ENCODE measurements around the gene MPRIP.
"Not testable (repeated sequence)": the region's sequence is repeated elsewhere in the genome, so short reads cannot be mapped to it uniquely, and the experiment has no call there.

The MPRIP gene

GRCh38 chr17:17134051-17134956 is 92.0 kb downstream of the MPRIP start:
- DNase-seq, result no peak

DNA sequence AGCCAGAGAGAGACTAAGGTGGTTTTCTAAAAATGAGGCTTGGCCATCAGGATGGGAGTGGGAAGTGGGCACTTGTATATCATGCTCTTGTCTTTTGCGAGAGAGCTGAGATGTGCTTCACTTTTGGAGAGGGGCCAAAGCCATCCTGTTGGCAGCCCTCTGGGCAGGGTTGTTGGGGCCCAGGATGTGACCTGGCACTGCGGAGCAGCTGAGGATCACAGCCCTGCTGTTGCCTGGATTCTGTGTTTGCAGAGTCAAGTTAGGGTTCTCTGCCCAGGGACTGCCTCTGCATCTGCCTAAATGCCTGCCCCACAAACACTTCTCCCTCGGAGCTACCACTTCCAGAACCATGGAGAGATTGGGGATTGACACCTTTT is 92.7 kb downstream of the MPRIP start:
- no peak for DNase-seq

DNA sequence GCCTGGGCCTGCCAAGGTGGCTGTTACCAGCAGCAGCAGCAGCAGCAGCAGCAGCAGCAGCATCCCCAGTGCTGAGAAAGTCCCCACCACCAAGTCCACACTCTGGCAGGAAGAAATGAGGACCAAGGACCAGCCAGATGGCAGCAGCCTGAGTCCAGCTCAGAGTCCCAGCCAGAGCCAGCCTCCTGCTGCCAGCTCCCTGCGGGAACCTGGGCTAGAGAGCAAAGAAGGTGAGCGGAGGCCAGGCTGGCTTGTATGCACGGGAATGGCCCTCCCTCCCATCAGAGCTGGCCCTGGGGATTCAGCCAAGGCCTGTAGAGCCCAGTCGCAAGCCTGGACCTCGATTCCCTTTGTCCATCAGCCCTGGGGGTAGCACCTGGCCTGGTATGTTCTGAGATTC is 94.0 kb downstream of the MPRIP start:
- DNase-seq, result not testable (repeated sequence)

DNA sequence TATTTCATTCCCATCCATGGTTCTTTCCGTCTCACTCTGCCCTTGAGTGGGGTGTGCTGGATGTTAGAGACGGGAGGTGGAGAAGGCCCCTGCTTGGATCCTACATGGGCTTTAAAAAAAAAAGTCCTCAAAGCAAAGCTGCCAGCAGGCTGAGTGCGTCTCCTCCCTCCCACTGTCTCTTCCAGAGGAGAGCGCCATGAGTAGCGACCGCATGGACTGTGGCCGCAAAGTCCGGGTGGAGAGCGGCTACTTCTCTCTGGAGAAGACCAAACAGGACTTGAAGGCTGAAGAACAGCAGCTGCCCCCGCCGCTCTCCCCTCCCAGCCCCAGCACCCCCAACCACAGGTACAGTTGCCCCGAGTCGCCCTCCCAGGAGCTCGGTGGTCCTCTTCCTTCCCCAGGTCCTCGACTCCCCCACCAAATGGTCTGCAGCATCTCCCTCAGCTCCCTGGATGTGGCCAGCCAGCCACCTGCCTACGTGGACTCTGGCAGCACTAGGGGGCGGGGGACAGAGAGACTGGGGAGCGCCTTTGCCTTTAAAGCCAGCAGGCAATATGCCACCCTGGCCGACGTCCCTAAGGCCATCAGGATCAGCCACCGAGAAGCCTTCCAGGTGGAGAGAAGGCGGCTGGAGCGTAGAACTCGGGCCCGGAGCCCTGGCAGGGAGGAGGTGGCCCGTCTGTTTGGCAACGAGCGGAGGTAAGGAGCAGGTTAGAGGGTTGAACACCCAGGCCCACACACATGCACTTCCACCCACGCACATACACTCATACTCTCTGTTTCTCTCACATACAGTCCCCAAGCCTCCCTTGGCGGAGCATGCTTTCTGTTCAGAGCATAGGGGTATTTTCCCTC is 95.7 kb downstream of the MPRIP start:
- DNase-seq, result no peak

DNA sequence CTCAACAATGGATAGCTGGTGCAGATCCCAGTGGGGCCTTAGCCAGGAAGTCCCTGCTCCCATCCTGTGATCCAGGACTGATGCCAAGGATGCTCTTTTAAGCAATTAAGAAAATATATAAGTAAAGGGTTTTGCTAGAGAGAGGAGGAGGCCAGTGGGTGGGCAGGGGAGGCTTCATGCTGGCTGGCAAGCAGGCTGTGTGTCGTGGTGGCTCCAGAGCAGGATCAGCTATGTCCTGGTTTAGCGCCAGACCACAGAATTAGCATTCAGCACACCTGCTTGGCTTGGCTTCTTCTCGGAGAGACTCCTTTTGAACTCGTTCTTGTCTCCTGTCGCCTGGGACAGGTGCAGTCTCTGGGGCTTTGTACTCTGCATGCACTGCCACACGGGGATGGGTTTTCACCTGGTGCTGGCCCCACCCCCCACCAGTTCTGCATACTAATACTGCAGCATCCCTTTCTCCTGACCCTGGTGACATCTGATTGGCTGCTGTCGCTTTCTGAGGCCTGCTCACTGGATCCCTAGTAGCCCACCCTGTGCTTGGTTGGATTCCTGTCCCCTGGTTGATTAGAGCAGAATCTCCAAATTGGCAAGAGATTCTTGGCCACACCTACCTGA is 97.8 kb downstream of the MPRIP start:
- DNase-seq, result no peak

- no peak for DNase-seq
These were observed 98.3 kb downstream of the MPRIP start for GRCh38 chr17:17140590-17140980.

GRCh38 chr17:17141279-17141678 is 99.0 kb downstream of the MPRIP start:
- no peak for DNase-seq

DNA sequence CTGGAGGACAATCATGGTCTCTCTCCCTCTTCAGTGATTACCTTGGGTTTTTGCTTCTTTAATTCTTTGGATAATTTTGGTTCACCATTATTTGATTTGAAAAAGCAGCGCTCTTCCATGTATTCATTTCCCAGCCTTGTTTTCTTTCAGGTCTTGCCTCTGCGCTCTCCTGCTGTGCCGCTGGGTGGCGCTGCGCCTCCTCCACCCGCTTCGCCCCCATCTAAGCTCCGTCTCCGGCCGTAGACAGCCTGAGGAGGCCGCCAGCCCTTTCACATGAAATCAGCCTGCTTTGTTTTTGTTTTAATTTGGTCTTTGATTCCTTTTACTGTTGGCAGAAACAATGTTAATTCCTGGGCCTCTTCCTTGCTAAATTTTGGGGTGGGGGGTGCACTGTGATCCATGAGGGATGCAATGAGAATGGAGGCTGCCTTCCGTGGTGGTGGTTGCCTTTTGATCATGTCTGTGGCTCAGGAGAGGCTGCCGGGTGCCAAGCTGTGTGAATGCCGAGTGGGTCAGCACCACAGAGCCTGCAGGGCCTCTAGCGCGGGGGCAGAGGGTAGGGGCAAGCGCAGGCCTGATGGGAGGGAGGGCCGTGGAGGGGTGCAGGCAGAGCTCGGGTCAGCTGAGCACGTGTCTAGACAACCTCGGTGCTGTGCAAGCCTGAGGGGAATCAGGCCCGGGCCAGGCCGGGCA is 99.7 kb downstream of the MPRIP start:
- peak; percentile 10 for DNase-seq

DNA sequence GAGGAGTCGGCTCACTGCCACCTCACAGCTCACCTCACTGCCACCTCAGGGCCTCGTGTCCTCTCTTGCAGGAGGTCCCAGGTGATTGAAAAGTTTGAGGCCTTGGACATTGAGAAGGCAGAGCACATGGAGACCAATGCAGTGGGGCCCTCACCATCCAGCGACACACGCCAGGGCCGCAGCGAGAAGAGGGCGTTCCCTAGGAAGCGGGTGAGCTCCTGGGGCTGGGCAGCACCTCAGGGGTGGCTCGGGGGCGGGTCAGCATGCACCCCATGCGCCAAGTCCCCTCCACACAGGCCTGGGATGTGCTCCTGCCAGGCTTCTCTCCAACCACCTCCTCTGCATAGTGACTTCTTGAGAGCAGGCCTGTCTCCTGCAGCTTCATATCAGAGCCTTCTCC is 100.3 kb downstream of the MPRIP start:
- DNase-seq, result no peak

- no peak for DNase-seq
These were observed 101.2 kb downstream of the MPRIP start for GRCh38 chr17:17143501-17143900.

- DNase-seq, result no peak
These were observed 101.8 kb downstream of the MPRIP start for GRCh38 chr17:17144061-17144460.

- no peak for DNase-seq
These were observed 102.8 kb downstream of the MPRIP start for GRCh38 chr17:17144916-17145665.

DNA sequence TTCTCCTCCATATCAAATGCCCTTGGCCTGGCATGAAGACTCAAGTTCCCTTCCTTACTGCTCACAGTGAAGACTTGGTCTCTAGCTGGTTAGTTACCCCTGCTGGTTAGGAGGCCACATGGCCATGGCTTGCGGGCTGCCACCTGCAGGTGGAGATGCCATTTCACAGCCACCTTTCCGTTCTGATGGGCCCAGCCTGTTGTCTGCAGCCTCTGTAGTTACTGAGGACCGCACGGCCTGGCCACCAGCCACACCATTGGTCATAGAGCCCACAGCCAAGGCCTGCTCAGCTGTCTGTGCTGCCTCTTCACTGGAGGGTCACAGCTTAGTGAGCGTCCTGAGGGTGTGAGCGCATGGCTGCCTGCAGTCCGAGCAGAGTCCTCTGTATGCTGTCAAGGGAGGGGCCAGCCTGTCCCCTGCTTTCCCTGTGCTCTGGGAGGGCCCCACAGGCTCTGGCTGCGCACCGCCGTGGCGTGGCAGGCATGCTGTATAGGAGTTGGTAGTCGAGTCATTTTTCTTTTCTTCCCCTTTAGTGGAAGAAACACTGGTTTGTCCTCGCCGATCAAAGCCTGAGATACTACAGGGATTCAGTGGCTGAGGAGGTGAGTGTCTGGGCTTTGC is 104.6 kb downstream of the MPRIP start:
- DNase-seq, result no peak

- DNase-seq, result no peak
These were observed 105.6 kb downstream of the MPRIP start for GRCh38 chr17:17147821-17148220.

DNA sequence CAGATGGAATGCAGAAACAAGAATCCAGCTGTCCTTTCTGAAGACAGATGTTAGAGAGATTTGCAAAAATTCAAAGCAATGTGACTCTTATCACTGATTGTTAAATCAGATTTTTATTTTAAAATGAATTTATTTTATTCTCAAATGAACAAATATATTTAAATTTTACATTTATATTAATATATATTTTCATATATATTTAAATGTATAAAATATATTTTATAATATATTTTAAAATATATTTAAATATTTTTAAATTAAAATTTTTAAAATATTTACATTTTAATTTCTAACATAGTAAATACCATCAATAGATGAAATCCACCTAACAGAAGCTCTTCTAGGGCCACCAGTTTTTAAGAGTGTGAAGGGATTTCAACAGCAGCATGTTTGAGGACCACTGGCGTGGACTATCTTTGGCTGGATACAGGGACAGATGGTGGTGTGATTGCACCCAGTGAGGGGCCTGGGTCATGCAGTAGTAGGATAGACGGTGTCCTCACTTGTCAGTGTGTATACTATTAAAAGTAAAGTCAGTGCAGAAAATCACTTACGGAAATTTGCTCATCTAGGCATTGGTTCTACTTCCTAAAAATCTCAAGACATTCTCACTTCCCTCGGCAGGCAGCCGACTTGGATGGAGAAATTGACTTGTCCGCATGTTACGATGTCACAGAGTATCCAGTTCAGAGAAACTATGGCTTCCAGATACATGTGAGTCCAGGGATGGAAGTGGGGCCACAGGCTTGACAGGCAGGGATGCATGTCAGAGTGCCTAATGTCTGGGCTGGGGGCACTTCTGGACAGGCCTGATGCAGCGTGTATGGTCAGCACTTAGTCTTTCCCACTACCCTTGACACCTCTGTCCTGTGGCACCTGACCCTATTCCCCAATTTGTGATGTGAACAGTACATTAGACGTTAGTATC is 107.5 kb downstream of the MPRIP start:
- no peak for DNase-seq

DNA sequence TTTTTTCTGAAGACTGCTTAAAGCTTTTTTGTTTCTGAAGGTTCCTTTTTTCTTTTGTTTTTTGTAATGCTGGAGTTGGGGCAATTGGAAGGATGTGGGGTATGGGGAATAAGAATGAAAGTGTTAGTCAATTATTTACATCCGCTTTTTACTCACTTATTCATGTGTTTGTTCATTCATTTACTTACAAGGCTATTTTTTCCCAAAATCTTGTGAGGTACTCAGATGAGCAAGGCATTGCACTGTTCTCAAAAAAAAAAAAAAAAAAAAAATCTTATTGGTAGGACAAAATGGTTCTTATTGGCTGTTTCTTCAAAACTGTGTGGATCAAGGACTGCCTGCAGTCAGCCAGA is 108.2 kb downstream of the MPRIP start:
- no peak for DNase-seq

- DNase-seq, result peak; percentile 54
These were observed 108.8 kb downstream of the MPRIP start for GRCh38 chr17:17151055-17151454.

DNA sequence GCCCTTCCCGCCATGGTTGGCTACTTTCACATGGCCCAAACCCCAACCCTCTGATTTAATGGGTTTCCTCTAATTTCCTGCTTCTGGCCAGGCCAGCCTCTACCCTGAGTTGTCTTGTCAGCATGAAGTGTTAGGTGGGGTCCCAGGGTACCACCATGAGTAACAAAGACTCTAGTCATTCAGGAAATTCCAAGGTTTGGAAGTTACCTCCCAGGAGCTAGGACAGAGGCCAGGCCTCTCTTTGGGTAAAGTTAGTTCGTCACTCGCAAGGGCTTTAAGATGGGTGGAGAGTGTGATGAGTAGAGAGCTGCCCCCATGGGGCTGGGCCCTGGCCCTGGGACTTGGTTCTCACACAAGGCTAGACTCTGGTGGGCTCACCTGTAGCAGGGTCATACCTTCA is 109.3 kb downstream of the MPRIP start:
- peak; percentile 30 for DNase-seq

- DNase-seq, result peak; percentile 83
These were observed 109.7 kb downstream of the MPRIP start for GRCh38 chr17:17151962-17152361.

DNA sequence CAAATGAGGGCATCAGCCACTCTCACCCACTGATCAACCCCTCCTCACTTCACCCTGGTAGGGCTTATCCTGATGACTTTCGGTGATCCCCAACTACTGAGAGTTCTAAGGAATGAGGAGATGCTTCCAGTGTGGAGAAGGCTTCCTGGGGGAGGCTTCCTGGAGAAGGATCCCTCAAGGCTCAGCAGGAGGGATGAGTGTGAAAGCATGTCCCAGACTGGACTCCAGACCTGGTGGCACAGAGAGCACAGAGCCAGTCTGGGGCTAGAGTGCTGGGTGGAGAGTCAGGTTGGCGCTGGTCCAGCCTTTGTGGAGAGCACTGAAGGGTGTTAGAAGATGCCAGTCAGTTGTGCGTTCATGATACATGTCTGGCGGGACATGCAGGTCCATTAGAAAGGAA is 110.1 kb downstream of the MPRIP start:
- no peak for DNase-seq

- DNase-seq, result no peak
These were observed 110.8 kb downstream of the MPRIP start for GRCh38 chr17:17153071-17153470.

Measured in T1000 (cell line).